Karpas-422 (cell line): Measurements from ENCODE around the gene FMNL2. TPM values are rescaled to one million over a fixed set of nuclear protein-coding genes. Genes with fewer than 3 reads are reported as not detected.
A peak's percentile ranks its signal among the peaks of the same experiment; 100 is the strongest.

Experiments
- DNase-seq: peaks from one replicate; pipeline ENCODE4 v3.0.0-alpha.2; 2015
- H2AFZ ChIP-seq: fragments of 200-600 bp; sonication (generic); 2 replicates; pipeline ENCODE4 v1.6.1; 2014; ENCODE audit warnings: antibody characterized with exemption, low read length, mixed read lengths
- H3K27ac ChIP-seq: fragments of 200-600 bp; sonication (generic); 2 replicates; pipeline ENCODE4 v1.5.1; 2014; ENCODE audit warnings: mild to moderate bottlenecking, low read length, moderate library complexity
- H3K27me3 ChIP-seq: fragments of 200-600 bp; sonication (generic); 2 replicates; pipeline ENCODE4 v1.6.1; 2014; ENCODE audit warnings: low read length, mixed read lengths
- H3K36me3 ChIP-seq: fragments of 200-600 bp; sonication (generic); 2 replicates; pipeline ENCODE4 v1.6.1; 2014; ENCODE audit warnings: low read length, mixed read lengths; ENCODE audit not compliant: insufficient read depth
- H3K4me1 ChIP-seq: fragments of 200-600 bp; sonication (generic); 2 replicates; pipeline ENCODE4 v1.6.1; 2014; ENCODE audit warnings: mild to moderate bottlenecking, low read length, mixed read lengths
- H3K4me2 ChIP-seq: fragments of 200-600 bp; sonication (generic); 2 replicates; pipeline ENCODE4 v1.6.1; 2014; ENCODE audit warnings: low read length, low read depth, mild to moderate bottlenecking; ENCODE audit not compliant: poor library complexity, severe bottlenecking
- H3K4me3 ChIP-seq: fragments of 200-600 bp; sonication (generic); 2 replicates; pipeline ENCODE4 v1.5.1; 2014; ENCODE audit warnings: mild to moderate bottlenecking, antibody characterized with exemption, low read length, mixed read lengths
- H3K79me2 ChIP-seq: fragments of 200-600 bp; sonication (generic); 2 replicates; pipeline ENCODE4 v1.6.1; 2014; ENCODE audit warnings: mild to moderate bottlenecking, low read length, mixed read lengths
- H3K9ac ChIP-seq: fragments of 200-600 bp; sonication (generic); 2 replicates; pipeline ENCODE4 v1.6.0; 2014; ENCODE audit warnings: low read length
- H3K9me2 ChIP-seq: fragments of 200-600 bp; sonication (generic), shearing (Covaris generic); replicated peaks from 2 replicates; pipeline ENCODE4 v1.6.0; 2014; ENCODE audit warnings: mild to moderate bottlenecking, low read length, moderate library complexity; ENCODE audit not compliant: insufficient read depth
- H3K9me3 ChIP-seq: fragments of 300-700, 200-600 bp; sonication (generic); 2 replicates; pipeline ENCODE4 v1.6.1; 2014; ENCODE audit warnings: low read length, mixed read lengths
- H4K20me1 ChIP-seq: fragments of 200-600 bp; sonication (generic); 2 replicates; pipeline ENCODE4 v1.6.1; 2014; ENCODE audit warnings: mild to moderate bottlenecking, antibody characterized with exemption, low read length, low read depth; ENCODE audit not compliant: insufficient read depth
- total RNA-seq: library from RNA; depleted of rRNA; stranded (reverse); fragments of >200 nt; shearing (Covaris generic); gene quantifications from 2 replicates; pipeline ENCODE4 v1.2.3, GENCODE V29; 2014; ENCODE audit warnings: low replicate concordance

The FMNL2 gene
- total RNA-seq, 1 experiment from 2014 or later = 3.2 TPM

- no peaks in the 10 kb centered on the region for H3K9me2 ChIP-seq
- no peaks in the 10 kb centered on the region for H4K20me1 ChIP-seq
- H3K4me2 ChIP-seq = no peak overlapping the region
- no peak overlapping the region for H2AFZ ChIP-seq
- peaks cover 12% of the 10 kb centered on the region for H3K4me1 ChIP-seq
- H3K27me3 ChIP-seq = no peaks in the 10 kb centered on the region
- no peak overlapping the region for H3K4me3 ChIP-seq
- no peak for DNase-seq
- H3K36me3 ChIP-seq = no peaks in the 10 kb centered on the region
- H3K9ac ChIP-seq = no peak overlapping the region
- H3K27ac ChIP-seq = no peak overlapping the region
- H3K9me3 ChIP-seq = no peaks in the 10 kb centered on the region
- no peaks in the 10 kb centered on the region for H3K79me2 ChIP-seq
Measured at GRCh38 chr2:152560166-152560565, 225.2 kb downstream of the FMNL2 start.

- no peak for DNase-seq
- Histone ChIP-seq H4K20me1 (no peaks in the 10 kb centered on the region), H3K27me3 (no peaks in the 10 kb centered on the region), H3K27ac (no peak overlapping the region), H3K9me3 (no peaks in the 10 kb centered on the region), H3K4me2 (no peak overlapping the region), H2AFZ (no peak overlapping the region), H3K79me2 (no peaks in the 10 kb centered on the region), H3K9me2 (no peaks in the 10 kb centered on the region), H3K9ac (no peak overlapping the region), H3K36me3 (no peaks in the 10 kb centered on the region), H3K4me1 (peaks cover 13% of the 10 kb centered on the region), H3K4me3 (no peak overlapping the region)
Measured at GRCh38 chr2:152560873-152561595, 226.1 kb downstream of the FMNL2 start.

GRCh38 chr2:152562198-152562884 lies 227.4 kb downstream of the FMNL2 start:
- H3K9me2 ChIP-seq = no peaks in the 10 kb centered on the region

GRCh38 chr2:152563764-152564163 lies 228.8 kb downstream of the FMNL2 start:
- Histone ChIP-seq H3K79me2 (no peaks in the 10 kb centered on the region), H3K9me3 (no peaks in the 10 kb centered on the region), H3K4me3 (no peak overlapping the region), H3K4me1 (peaks cover 13% of the 10 kb centered on the region), H4K20me1 (no peaks in the 10 kb centered on the region), H2AFZ (no peak overlapping the region), H3K4me2 (no peak overlapping the region), H3K36me3 (no peaks in the 10 kb centered on the region), H3K27me3 (no peaks in the 10 kb centered on the region), H3K27ac (no peak overlapping the region), H3K9me2 (no peaks in the 10 kb centered on the region), H3K9ac (no peak overlapping the region)
- no peak for DNase-seq

More at GRCh38 chr2:152562198-152562884, 227.4 kb downstream of the FMNL2 start:
- no peak overlapping the region for H3K9ac ChIP-seq
- H3K4me1 ChIP-seq = peaks cover 19% of the 10 kb centered on the region
- H3K36me3 ChIP-seq = no peaks in the 10 kb centered on the region
- DNase-seq = no peak
- no peaks in the 10 kb centered on the region for H3K27me3 ChIP-seq
- H3K79me2 ChIP-seq = no peaks in the 10 kb centered on the region
- H3K27ac ChIP-seq = no peak overlapping the region
- H3K4me3 ChIP-seq = no peak overlapping the region
- H2AFZ ChIP-seq = no peak overlapping the region
- H4K20me1 ChIP-seq = no peaks in the 10 kb centered on the region
- H3K4me2 ChIP-seq = no peak overlapping the region
- H3K9me3 ChIP-seq = no peaks in the 10 kb centered on the region

- H3K36me3 ChIP-seq = no peaks in the 10 kb centered on the region
- no peak for DNase-seq
- H3K4me3 ChIP-seq = no peak overlapping the region
Measured at GRCh38 chr2:152564754-152565551, 230.0 kb downstream of the FMNL2 start.

GRCh38 chr2:152565884-152566727 lies 231.1 kb downstream of the FMNL2 start:
- Histone ChIP-seq H3K27me3 (no peaks in the 10 kb centered on the region), H3K4me3 (no peak overlapping the region), H3K79me2 (no peaks in the 10 kb centered on the region), H3K27ac (no peak overlapping the region), H3K9me3 (no peaks in the 10 kb centered on the region), H3K36me3 (no peaks in the 10 kb centered on the region), H3K9me2 (no peaks in the 10 kb centered on the region), H2AFZ (no peak overlapping the region), H4K20me1 (no peaks in the 10 kb centered on the region), H3K4me2 (no peak overlapping the region), H3K4me1 (peaks cover 7% of the 10 kb centered on the region), H3K9ac (no peak overlapping the region)
- DNase-seq = peak; percentile 44

More at GRCh38 chr2:152564754-152565551, 230.0 kb downstream of the FMNL2 start:
- Histone ChIP-seq H3K4me2 (no peak overlapping the region), H3K9ac (no peak overlapping the region), H3K27me3 (no peaks in the 10 kb centered on the region), H3K79me2 (no peaks in the 10 kb centered on the region), H3K9me2 (no peaks in the 10 kb centered on the region), H3K9me3 (no peaks in the 10 kb centered on the region), H3K27ac (no peak overlapping the region), H2AFZ (no peak overlapping the region), H3K4me1 (peaks cover 7% of the 10 kb centered on the region), H4K20me1 (no peaks in the 10 kb centered on the region)

- Histone ChIP-seq H2AFZ (no peak overlapping the region), H3K4me2 (no peak overlapping the region)
Measured at GRCh38 chr2:152566728-152567069, 231.7 kb downstream of the FMNL2 start.

More at GRCh38 chr2:152566728-152567069, 231.7 kb downstream of the FMNL2 start:
- Histone ChIP-seq H4K20me1 (no peaks in the 10 kb centered on the region), H3K79me2 (no peaks in the 10 kb centered on the region), H3K4me3 (no peak overlapping the region), H3K27ac (no peak overlapping the region), H3K27me3 (no peaks in the 10 kb centered on the region), H3K4me1 (peaks cover 7% of the 10 kb centered on the region), H3K36me3 (no peaks in the 10 kb centered on the region), H3K9me3 (no peaks in the 10 kb centered on the region), H3K9me2 (no peaks in the 10 kb centered on the region), H3K9ac (no peak overlapping the region)
- no peak for DNase-seq
